ENCODE measurements around the gene AMTN.

The AMTN gene

GRCh38 chr4:70508801-70509200 is 9.6 kb upstream of the AMTN start:
- no peak overlapping the region for H3K23ac ChIP-seq (ENCODE audit: low read length in 2 of 2)
- H3K27ac ChIP-seq (ENCODE audit: low read length, poor library complexity, severe bottlenecking): no peak overlapping the region
- H3K4ac ChIP-seq (ENCODE audit: low read depth in 1 of 2, low read length in 2 of 2): no peak overlapping the region
- no peak overlapping the region for H2AK5ac ChIP-seq (ENCODE audit: low read length, severe bottlenecking)
- H3K14ac ChIP-seq (ENCODE audit: low read length in 2 of 2): no peak overlapping the region
- H4K91ac ChIP-seq (ENCODE audit: low read length): no peak overlapping the region
- H2BK5ac ChIP-seq (ENCODE audit: low read depth, low read length, poor library complexity, severe bottlenecking): no peak overlapping the region
- no peak overlapping the region for H2BK120ac ChIP-seq (ENCODE audit: low read depth, low read length)
- no peak overlapping the region for H3K18ac ChIP-seq (ENCODE audit: low read depth in 1 of 2, low read length in 2 of 2)
- no peak for DNase-seq
- H3K79me1 ChIP-seq (replicated peaks; ENCODE audit: low read length, poor library complexity, severe bottlenecking): no peaks in the 10 kb centered on the region
- no peak overlapping the region for H3K9ac ChIP-seq (ENCODE audit: low read length)
- no peaks in the 10 kb centered on the region for H3K9me3 ChIP-seq (ENCODE audit: control insufficient read depth, low read length)
- H3K27me3 ChIP-seq (ENCODE audit: control insufficient read depth in 1 of 2, insufficient read depth in 1 of 2, low read length in 2 of 2): peaks cover 5 to 18% of the 10 kb centered on the region in 2 experiments
- H2BK12ac ChIP-seq (ENCODE audit: low read length in 2 of 2): no peak overlapping the region
- H2AFZ ChIP-seq (ENCODE audit: low read depth, low read length): no peak overlapping the region
- no peak overlapping the region for H3K4me2 ChIP-seq (ENCODE audit: low read length, poor library complexity, severe bottlenecking)
- no peaks in the 10 kb centered on the region for H3K36me3 ChIP-seq (ENCODE audit: control insufficient read depth in 1 of 2, insufficient read depth in 2 of 2, low read depth in 1 of 2, low read length in 2 of 2)
- no peaks in the 10 kb centered on the region for H3K4me1 ChIP-seq (ENCODE audit: control insufficient read depth, insufficient read depth, low read depth, low read length)
- no peak overlapping the region for H3K4me3 ChIP-seq (ENCODE audit: insufficient read depth in 1 of 2, low read depth in 1 of 2, low read length in 2 of 2)
- 22% methylated on average over 1 of the region's 1 CpG for WGBS
- no peak overlapping the region for H2BK15ac ChIP-seq (ENCODE audit: low read depth, poor library complexity, severe bottlenecking)
- no peak overlapping the region for H4K8ac ChIP-seq (ENCODE audit: low read length)

DNA sequence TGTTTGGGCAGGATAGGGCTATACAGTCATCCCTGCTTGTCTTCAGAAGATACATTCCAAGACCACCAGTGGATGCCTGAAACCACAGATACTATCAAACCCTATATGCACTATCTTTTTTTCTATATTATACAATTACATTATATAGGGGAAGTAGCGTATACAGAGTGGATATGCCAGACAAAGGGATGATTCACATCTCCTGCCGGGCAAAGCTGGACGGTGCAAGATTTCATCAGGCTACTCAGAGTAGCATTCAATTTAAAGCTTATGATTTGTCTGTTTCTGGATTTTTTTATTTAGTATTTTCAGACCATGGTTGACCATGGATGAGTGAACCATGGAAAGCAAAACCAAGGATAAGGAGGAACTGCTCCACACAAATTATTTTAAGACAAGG is 7.0 kb upstream of the AMTN start:
- H2AK5ac ChIP-seq (ENCODE audit: low read length, severe bottlenecking): no peak overlapping the region
- H2AFZ ChIP-seq (ENCODE audit: low read depth, low read length): no peak overlapping the region
- H2BK5ac ChIP-seq (ENCODE audit: low read depth, low read length, poor library complexity, severe bottlenecking): no peak overlapping the region
- no peak overlapping the region for H3K18ac ChIP-seq (ENCODE audit: low read depth in 1 of 2, low read length in 2 of 2)
- H3K4me2 ChIP-seq (ENCODE audit: low read length, poor library complexity, severe bottlenecking): no peak overlapping the region
- no peaks in the 10 kb centered on the region for H3K9me3 ChIP-seq (ENCODE audit: control insufficient read depth, low read length)
- no peaks in the 10 kb centered on the region for H3K79me1 ChIP-seq (replicated peaks; ENCODE audit: low read length, poor library complexity, severe bottlenecking)
- H3K4me1 ChIP-seq (ENCODE audit: control insufficient read depth, insufficient read depth, low read depth, low read length): no peaks in the 10 kb centered on the region
- H3K14ac ChIP-seq (ENCODE audit: low read length in 2 of 2): no peak overlapping the region
- H3K36me3 ChIP-seq (ENCODE audit: control insufficient read depth in 1 of 2, insufficient read depth in 2 of 2, low read depth in 1 of 2, low read length in 2 of 2): no peaks in the 10 kb centered on the region
- no peak overlapping the region for H2BK120ac ChIP-seq (ENCODE audit: low read depth, low read length)
- no peak overlapping the region for H3K4me3 ChIP-seq (ENCODE audit: insufficient read depth in 1 of 2, low read depth in 1 of 2, low read length in 2 of 2)
- no peak overlapping the region for H2BK15ac ChIP-seq (ENCODE audit: low read depth, poor library complexity, severe bottlenecking)
- H3K9ac ChIP-seq (ENCODE audit: low read length): no peak overlapping the region
- H2BK12ac ChIP-seq (ENCODE audit: low read length in 2 of 2): no peak overlapping the region
- H3K23ac ChIP-seq (ENCODE audit: low read length in 2 of 2): no peak overlapping the region
- no peak overlapping the region for H4K8ac ChIP-seq (ENCODE audit: low read length)
- no peak overlapping the region for H3K4ac ChIP-seq (ENCODE audit: low read depth in 1 of 2, low read length in 2 of 2)
- DNase-seq: no peak
- peaks cover 5 to 15% of the 10 kb centered on the region in 2 experiments for H3K27me3 ChIP-seq (ENCODE audit: control insufficient read depth in 1 of 2, insufficient read depth in 1 of 2, low read length in 2 of 2)
- no peak overlapping the region for H4K91ac ChIP-seq (ENCODE audit: low read length)
- 100% methylated on average over 3 of the region's 3 CpGs for WGBS
- H3K27ac ChIP-seq (ENCODE audit: low read length, poor library complexity, severe bottlenecking): no peak overlapping the region

DNA sequence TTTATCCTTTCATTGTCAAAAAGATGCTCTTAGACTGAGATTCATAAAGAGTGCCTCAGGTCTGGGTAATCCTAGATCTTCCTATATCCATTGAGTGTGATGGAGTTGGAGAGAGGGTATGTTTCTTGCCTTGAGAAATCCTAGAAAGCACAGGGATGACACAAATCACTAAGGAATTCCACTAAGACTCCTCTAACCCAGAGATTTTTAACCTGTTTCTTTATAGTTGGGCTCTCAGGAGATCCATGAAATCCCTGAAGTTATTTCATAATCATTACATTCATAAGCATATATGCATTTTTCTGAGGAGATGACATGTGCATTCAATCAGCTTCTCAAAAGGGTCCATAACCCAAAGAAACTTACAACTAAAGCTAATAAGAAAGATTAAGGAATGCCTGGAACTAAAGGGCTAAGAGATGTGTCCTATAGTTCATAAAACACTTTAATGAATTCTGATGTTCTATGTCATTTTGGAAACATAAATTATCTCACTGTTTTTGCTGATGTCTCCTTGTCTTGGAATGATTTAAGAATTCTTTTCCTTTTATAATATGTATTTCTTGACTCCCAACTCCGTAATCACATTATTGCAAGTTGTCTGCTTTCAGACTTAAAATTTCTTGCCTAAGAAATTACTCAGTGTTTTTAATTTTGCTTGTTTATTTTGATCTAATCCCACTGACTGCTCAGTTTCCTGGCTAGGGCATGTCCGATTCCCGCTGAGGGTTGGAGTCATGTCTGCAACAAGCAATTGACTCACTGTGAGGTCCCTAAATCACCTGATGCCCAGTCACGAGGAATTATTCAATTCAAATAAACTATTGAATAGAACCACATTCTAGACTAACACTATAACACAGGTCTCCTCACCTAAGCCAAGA is 2.8 kb upstream of the AMTN start:
- H2BK120ac ChIP-seq (ENCODE audit: low read depth, low read length): no peak overlapping the region
- no peak overlapping the region for H3K27ac ChIP-seq (ENCODE audit: low read length, poor library complexity, severe bottlenecking)
- no peak overlapping the region for H2BK5ac ChIP-seq (ENCODE audit: low read depth, low read length, poor library complexity, severe bottlenecking)
- no peak overlapping the region for H3K4ac ChIP-seq (ENCODE audit: low read depth in 1 of 2, low read length in 2 of 2)
- WGBS: 75% methylated on average over 4 of the region's 4 CpGs
- no peak overlapping the region for H4K91ac ChIP-seq (ENCODE audit: low read length)
- peaks cover 5 to 8% of the 10 kb centered on the region in 2 experiments for H3K27me3 ChIP-seq (ENCODE audit: control insufficient read depth in 1 of 2, insufficient read depth in 1 of 2, low read length in 2 of 2)
- H3K9me3 ChIP-seq (ENCODE audit: control insufficient read depth, low read length): no peaks in the 10 kb centered on the region
- DNase-seq: no peak
- H3K4me3 ChIP-seq (ENCODE audit: insufficient read depth in 1 of 2, low read depth in 1 of 2, low read length in 2 of 2): no peak overlapping the region
- no peaks in the 10 kb centered on the region for H3K79me1 ChIP-seq (replicated peaks; ENCODE audit: low read length, poor library complexity, severe bottlenecking)
- H3K36me3 ChIP-seq (ENCODE audit: control insufficient read depth in 1 of 2, insufficient read depth in 2 of 2, low read depth in 1 of 2, low read length in 2 of 2): no peaks in the 10 kb centered on the region
- no peak overlapping the region for H2AK5ac ChIP-seq (ENCODE audit: low read length, severe bottlenecking)
- H2BK12ac ChIP-seq (ENCODE audit: low read length in 2 of 2): no peak overlapping the region
- no peaks in the 10 kb centered on the region for H3K4me1 ChIP-seq (ENCODE audit: control insufficient read depth, insufficient read depth, low read depth, low read length)
- no peak overlapping the region for H2BK15ac ChIP-seq (ENCODE audit: low read depth, poor library complexity, severe bottlenecking)
- H4K8ac ChIP-seq (ENCODE audit: low read length): no peak overlapping the region
- H3K23ac ChIP-seq (ENCODE audit: low read length in 2 of 2): no peak overlapping the region
- no peak overlapping the region for H3K18ac ChIP-seq (ENCODE audit: low read depth in 1 of 2, low read length in 2 of 2)
- no peak overlapping the region for H3K9ac ChIP-seq (ENCODE audit: low read length)
- no peak overlapping the region for H2AFZ ChIP-seq (ENCODE audit: low read depth, low read length)
- H3K14ac ChIP-seq (ENCODE audit: low read length in 2 of 2): no peak overlapping the region
- no peak overlapping the region for H3K4me2 ChIP-seq (ENCODE audit: low read length, poor library complexity, severe bottlenecking)

DNA sequence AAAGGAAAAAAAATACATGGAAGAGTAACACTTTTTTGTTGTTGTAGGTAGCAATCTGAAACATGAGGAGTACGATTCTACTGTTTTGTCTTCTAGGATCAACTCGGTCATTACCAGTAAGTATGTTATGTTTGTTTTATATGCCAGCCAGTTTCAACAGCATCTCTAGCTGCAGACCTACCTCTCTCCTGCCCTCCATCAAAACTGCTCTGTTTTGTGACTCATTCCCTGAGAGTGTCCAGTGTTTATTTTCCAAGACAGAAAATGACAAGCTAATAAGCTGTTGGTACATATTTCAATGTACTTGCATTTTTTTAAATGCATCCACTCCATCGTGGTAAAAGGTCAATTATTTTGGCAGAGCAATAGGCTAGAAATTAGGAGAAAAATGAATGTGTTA is 347 bp downstream of the AMTN start:
- Histone ChIP-seq H2BK120ac (ENCODE audit: low read depth, low read length) (no peak overlapping the region), H2BK5ac (ENCODE audit: low read depth, low read length, poor library complexity, severe bottlenecking) (no peak overlapping the region)

More for the DNA sequence above, 347 bp downstream of the AMTN start:
- Histone ChIP-seq H3K9ac (ENCODE audit: low read length) (no peak overlapping the region), H4K91ac (ENCODE audit: low read length) (no peak overlapping the region), H2BK15ac (ENCODE audit: low read depth, poor library complexity, severe bottlenecking) (no peak overlapping the region), H3K23ac (ENCODE audit: low read length in 2 of 2) (no peak overlapping the region), H3K4ac (ENCODE audit: low read depth in 1 of 2, low read length in 2 of 2) (no peak overlapping the region), H2AK5ac (ENCODE audit: low read length, severe bottlenecking) (no peak overlapping the region), H2AFZ (ENCODE audit: low read depth, low read length) (no peak overlapping the region), H3K36me3 (ENCODE audit: control insufficient read depth in 1 of 2, insufficient read depth in 2 of 2, low read depth in 1 of 2, low read length in 2 of 2) (no peaks in the 10 kb centered on the region), H3K4me1 (ENCODE audit: control insufficient read depth, insufficient read depth, low read depth, low read length) (no peaks in the 10 kb centered on the region), H3K9me3 (ENCODE audit: control insufficient read depth, low read length) (no peaks in the 10 kb centered on the region), H3K27me3 (ENCODE audit: control insufficient read depth in 1 of 2, insufficient read depth in 1 of 2, low read length in 2 of 2) (no peaks in the 10 kb centered on the region), H3K4me2 (ENCODE audit: low read length, poor library complexity, severe bottlenecking) (no peak overlapping the region), H3K14ac (ENCODE audit: low read length in 2 of 2) (no peak overlapping the region), H3K27ac (ENCODE audit: low read length, poor library complexity, severe bottlenecking) (no peak overlapping the region), H2BK12ac (ENCODE audit: low read length in 2 of 2) (no peak overlapping the region), H4K8ac (ENCODE audit: low read length) (no peak overlapping the region), H3K18ac (ENCODE audit: low read depth in 1 of 2, low read length in 2 of 2) (no peak overlapping the region), H3K79me1 (replicated peaks; ENCODE audit: low read length, poor library complexity, severe bottlenecking) (no peaks in the 10 kb centered on the region), H3K4me3 (ENCODE audit: insufficient read depth in 1 of 2, low read depth in 1 of 2, low read length in 2 of 2) (no peak overlapping the region)
- DNase-seq: no peak
- 56% methylated on average over 1 of the region's 3 CpGs for WGBS
